ENCODE data around the gene S1PR2. TPM values are rescaled to one million over a fixed set of nuclear protein-coding genes. Genes with fewer than 3 reads are reported as not detected.
"Not testable (repeated sequence)": the region's sequence is repeated elsewhere in the genome, so short reads cannot be mapped to it uniquely, and the experiment has no call there.

S1PR2 gene
- polyA plus RNA-seq, 4 donors, result 11.6 to 15.1 (median 12.9) TPM

DNA sequence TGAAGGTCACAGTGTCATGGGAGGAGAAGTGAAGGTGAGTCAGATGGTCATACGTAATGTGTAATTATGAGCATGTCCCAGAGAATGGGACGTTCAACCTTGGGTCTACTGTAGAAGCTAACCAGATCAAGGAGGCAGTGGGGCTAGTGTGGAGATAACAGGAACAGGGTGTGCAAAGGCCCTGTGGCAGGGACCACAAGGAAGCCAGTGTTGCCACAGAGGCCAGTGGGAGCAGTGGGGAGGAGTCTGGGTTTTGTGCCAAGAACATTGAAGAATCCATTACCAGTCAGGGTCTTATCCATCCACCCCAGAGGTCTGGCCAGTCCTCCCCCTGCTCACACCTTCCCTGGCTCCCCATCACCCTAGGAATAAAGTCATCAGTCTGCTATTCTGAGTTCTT is 24.2 kb upstream of the S1PR2 start:
- DNase-seq (ENCODE audit: low read depth in 4 of 4, low spot score in 3 of 4), result no peak

GRCh38 chr19:10254244-10254643 is 23.1 kb upstream of the S1PR2 start:
- DNase-seq (ENCODE audit: low read depth in 4 of 4, low spot score in 3 of 4), result no peak

GRCh38 chr19:10252707-10253106 is 21.6 kb upstream of the S1PR2 start:
- no peak for DNase-seq (ENCODE audit: low read depth in 4 of 4, low spot score in 3 of 4)

DNA sequence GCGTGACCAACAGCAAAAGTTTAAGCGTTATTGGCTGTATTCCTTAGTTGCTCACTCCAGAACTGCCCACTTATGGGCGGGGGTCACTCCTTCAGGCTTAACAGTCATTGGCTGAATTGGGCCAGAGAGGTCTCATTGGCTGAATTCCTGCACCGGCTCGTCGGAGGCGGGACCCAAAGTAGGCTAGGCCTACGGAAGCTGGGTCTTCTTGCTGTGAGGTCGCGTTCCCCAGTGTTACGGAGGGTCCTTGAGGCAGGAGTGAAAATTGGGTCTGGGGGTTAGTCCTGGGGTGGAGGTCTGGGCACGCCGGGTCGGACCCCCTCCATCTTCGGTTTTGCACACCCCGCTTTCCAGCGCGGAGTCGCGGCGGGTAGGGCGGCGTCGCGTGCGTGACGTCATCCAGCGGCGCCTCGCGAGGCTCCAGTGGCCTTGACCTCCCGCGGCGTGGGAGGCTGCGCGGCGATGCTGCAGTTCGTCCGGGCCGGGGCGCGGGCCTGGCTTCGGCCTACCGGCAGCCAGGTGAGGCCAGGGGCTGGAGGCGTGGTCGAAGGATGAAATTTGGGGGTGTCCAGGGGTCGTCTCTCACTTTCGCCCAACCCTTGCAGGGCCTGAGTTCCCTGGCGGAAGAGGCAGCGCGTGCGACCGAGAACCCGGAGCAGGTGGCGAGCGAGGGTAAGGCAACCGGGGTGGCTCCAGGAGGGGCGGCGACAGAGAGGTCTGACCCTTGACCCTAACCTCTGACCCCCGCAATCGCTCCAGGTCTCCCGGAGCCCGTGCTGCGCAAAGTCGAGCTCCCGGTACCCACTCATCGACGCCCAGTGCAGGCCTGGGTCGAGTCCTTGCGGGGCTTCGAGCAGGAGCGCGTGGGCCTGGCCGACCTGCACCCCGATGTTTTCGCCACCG is 20.9 kb upstream of the S1PR2 start, which contains the start of gene MRPL4:
TSS of gene MRPL4 (plus strand) at position 423 of the 903 bp plus-strand sequence. CDS start at position 463, 40 bp downstream.
- DNase-seq (ENCODE audit: low read depth in 4 of 4, low spot score in 3 of 4), result peak; percentile 96 to 97 (median 96)

GRCh38 chr19:10246511-10246910 is 15.4 kb upstream of the S1PR2 start:
- no peak for DNase-seq (ENCODE audit: low read depth in 4 of 4, low spot score in 3 of 4)

DNA sequence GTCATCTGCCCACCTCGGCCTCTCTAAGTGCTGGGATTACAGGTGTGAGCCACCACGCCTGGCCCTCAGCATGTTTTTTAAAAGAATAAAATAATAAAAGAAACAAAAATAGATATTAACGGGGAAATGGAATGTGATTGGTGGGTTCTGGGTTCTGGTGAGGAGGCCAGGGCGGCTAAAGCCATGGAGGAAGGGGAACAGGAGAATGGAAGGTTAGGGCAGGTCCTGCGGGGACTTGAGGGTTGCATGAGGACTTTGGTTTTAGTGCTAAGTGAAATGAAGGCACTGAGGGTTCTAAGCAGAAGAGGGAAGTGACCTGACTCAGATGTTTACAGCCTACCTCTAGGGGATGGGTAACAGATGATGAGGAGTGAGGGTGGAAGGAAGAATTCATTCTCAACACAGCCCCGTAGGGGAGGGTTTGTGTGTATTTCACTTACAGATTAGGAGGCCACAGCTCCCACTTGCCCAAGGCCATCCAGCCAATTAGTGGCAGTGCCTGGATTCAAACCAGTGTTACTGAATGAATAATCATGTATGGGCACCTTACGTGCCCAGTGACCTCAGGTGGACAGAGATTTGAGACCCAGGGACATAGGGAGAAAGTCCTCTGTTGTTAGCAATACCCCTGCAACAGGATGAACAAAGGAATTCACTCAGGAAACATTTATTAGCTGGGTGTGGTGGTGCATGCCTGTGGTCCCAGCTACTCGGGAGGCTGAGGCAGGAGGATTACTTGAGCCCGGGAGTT is 14.2 kb upstream of the S1PR2 start:
- no peak for DNase-seq (ENCODE audit: low read depth in 4 of 4, low spot score in 3 of 4)

DNA sequence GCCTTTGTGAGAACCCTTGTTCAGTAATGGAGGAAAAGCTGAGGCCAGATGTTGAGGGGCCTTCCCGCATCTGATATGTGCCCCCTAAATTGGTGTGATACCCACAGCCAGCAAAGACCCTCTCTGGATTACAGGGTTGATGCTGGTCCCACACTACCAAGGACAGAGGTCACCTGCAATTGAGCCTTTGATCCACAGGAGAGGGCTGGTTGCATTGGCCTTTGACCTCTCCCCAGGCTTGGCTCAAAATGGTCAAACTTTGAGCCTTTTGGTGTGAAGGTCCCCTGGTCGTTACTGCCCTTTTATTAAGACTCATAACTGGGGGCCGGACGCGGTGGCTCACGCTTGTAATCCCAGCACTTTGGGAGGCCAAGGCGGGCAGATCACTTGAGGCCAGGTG is 12.5 kb upstream of the S1PR2 start:
- no peak for DNase-seq (ENCODE audit: low read depth in 4 of 4, low spot score in 3 of 4)

DNA sequence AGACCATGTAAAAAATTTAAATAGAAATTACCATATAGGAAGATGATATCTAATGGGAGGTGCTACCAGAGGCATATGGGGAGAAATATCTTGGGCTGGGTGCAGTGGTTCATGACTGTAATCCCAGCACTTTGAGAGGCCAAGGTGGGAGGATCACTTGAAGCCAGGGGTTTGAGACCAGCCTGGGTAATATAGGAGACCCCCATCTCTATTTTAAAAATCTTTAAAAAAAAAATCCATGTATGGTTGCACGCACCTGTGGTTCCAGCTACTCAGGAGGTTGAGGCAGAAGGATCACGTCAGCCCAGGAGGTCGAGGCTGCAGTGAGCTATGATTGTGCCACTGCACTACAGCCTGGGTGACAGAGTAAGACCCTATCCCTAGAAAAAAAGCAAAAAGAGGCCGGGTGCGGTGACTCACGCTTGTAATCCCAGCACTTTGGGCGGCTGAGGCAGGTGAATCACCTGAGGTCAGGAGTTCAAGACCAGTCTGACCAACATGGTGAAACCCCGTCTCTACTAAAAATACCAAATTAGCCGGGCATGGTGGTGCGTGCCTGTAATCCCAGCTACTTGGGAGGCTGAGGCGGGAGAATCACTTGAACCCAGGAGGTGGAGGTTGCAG is 10.8 kb upstream of the S1PR2 start:
- not testable (repeated sequence) for DNase-seq (ENCODE audit: low read depth in 4 of 4, low spot score in 3 of 4)

- peak in 2 of 4 donors; percentile 31 to 41 for DNase-seq (ENCODE audit: low read depth in 4 of 4, low spot score in 3 of 4)
Measured at GRCh38 chr19:10238172-10238783, 7.1 kb upstream of the S1PR2 start.

- no peak for DNase-seq (ENCODE audit: low read depth in 4 of 4, low spot score in 3 of 4)
Measured at GRCh38 chr19:10237702-10238101, 6.6 kb upstream of the S1PR2 start.

GRCh38 chr19:10235409-10235808 is 4.3 kb upstream of the S1PR2 start:
- not testable (repeated sequence) for DNase-seq (ENCODE audit: low read depth in 4 of 4, low spot score in 3 of 4)

DNA sequence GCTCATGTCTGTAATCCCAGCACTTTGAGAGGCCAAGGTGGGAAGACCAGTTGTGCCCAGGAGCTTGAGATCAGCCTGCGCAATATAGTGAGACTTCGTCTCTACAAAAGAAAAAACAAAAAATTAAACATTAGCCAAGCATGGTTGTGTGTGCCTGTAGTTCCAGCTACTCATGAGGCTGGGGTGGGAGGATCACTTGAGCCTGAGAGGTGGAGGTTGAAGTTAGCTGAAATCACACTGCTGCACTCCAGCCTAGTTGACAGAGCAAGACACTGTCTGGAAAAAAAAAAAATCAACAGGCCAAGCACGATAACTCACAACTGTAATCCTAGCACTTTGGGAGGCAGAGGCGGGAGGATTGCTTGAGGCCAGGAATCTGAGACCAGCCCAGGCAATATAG is 3.9 kb upstream of the S1PR2 start:
- DNase-seq (ENCODE audit: low read depth in 4 of 4, low spot score in 3 of 4), result no peak

GRCh38 chr19:10233946-10234345 is 2.8 kb upstream of the S1PR2 start:
- DNase-seq (ENCODE audit: low read depth in 4 of 4, low spot score in 3 of 4), result no peak

DNA sequence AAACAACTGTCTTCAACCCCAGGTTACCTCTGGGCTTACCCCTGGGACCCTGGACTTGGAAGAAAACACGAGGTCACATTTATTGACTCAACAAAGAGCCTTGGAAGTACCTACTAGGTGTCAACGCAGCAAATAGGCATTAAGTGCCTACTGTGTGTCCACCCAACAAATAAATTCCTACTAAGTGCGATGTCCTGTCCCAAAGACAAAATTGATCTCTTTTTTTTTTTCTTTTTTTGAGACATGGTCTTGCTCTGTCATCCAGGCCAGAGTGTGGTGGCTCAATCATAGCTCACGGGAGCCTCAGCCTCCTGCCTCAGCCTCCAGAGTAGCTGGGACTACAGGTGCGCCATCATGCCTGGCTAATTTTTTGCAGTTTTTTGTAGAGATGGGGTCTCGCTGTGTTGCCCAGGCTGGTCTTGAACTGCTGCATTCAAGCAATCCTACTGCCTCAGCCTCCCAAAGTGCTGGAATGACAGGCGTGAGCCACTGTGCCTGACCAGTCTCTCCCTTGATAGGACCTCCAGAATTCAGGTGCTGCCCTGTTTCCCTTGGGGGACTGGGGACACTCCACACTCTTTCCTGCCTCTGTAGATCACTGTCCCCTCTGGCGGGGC is 589 bp upstream of the S1PR2 start:
- DNase-seq (ENCODE audit: low read depth in 4 of 4, low spot score in 3 of 4), result no peak

- peak in 1 of 4 donors; percentile 14 for DNase-seq (ENCODE audit: low read depth in 4 of 4, low spot score in 3 of 4)
Measured at GRCh38 chr19:10230173-10230860, 814 bp downstream of the S1PR2 start.

DNA sequence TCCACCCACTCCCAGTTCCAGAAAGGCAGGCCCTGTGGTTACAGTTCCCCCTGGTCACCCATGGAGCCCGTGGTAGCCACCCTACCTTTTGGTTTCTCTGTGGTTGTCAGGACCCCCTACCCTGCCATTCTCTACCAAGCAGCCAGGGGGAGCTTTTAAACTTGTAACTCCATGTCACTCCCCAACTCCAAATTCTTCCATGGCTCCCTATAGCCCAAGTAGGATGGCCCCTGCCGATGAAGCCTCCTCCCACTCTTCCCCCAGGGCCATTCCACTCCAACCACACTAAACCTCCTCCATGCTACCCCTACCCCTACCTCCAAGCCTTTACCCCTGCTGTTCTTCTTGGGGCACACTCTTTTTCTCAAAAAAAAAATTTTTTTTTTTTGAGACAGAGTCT is 2.2 kb downstream of the S1PR2 start:
- no peak for DNase-seq (ENCODE audit: low read depth in 4 of 4, low spot score in 3 of 4)

DNA sequence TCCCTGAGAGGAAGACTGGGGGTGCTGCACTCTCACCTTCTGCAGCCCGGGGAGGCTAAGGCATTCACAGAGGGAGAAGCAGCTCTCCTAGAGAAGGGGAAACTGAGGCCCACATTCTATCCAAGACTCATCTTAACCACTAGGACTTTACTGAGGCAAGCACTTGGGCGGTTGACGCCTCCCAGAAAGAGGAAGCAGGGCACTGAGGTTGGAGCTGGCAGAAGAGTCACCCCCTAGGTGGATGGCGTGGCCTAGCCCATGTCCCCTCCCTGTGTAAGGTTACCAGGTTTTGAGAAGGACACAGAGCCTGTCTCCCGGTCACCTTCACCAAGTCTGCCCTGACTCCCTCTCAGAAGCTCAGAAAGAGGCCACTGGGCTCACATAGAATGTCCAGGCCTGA is 2.7 kb downstream of the S1PR2 start:
- no peak for DNase-seq (ENCODE audit: low read depth in 4 of 4, low spot score in 3 of 4)

GRCh38 chr19:10227026-10227971 is 3.8 kb downstream of the S1PR2 start:
- peak in 3 of 4 donors; percentile 36 to 48 (median 48) for DNase-seq (ENCODE audit: low read depth in 4 of 4, low spot score in 3 of 4)

Data from left renal pelvis (tissue), 4 donors.